GM18505 (cell line): Measurements from ENCODE around the gene AGMO.

ENCODE experiments used
- ATAC-seq: cut with Tn5 transposase; IDR thresholded peaks from one replicate; pipeline ENCODE4 v1.9.1; 2021; ENCODE audit not compliant: unreplicated experiment
- POLR2A ChIP-seq: IDR thresholded peaks from 4 replicates; pipeline ENCODE4 v1.6.1; 2011; ENCODE audit warnings: borderline replicate concordance; ENCODE audit not compliant: insufficient read depth, insufficient read length; ENCODE audit errors: extremely low read depth

The AGMO gene

DNA sequence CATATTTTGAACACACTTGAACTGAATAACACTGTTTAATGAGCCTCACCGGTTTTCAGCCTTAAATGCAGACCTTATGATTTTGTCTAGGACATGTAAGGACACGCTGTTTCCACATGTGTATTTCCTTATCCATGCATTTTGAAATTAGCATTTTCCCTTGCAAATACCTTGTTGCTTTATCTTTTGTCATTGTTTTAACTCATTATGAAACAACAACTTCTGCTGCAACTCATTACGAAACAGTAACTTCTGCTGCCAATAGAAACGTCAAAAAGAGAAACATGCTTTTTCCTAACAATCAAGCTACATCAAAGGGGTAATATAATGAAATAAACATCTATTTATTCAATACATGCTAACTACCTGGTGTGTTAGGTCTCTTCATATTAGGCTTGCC is 322.0 kb downstream of the AGMO start:
- ATAC-seq: no peak
- TF ChIP-seq POLR2A: no peak

DNA sequence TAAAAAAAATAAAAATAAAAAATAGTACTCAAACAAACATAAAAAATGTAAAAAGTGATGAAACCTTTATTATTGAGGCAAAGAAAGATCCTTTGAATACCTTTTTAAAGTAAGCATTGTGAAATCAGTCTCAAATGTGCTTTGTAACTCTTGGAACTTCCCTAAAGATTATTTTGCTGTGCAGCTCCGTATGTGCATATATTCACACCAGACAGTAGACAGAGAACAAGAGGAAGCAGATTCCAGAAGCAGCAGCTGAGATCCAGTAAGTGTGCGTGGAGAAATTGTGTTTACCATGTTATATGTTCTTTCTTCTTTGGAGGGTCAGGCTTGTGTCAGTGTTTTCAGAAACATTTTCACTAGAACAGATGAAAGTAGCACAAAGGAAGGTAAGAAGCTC is 324.9 kb downstream of the AGMO start:
- no peak for TF ChIP-seq POLR2A
- no peak for ATAC-seq

DNA sequence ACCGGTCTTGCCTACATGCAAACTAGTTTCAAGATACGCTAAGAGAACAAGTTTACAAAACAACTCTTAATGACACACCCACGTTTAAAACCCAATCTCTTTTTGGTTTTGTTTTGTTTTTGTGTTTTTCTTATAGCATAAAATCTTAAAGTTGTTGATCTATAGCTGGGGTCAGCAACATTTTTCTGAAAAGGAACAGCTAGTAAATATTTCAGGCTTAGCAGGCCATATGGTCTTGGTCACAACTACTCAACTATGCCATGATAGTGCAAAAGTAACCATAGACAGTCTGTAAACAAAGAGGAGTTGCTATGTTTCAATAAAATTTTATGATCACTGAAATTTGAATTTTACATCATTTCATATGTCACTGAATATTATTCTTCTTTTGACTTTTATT is 327.4 kb downstream of the AGMO start:
- no peak for ATAC-seq
- no peak for TF ChIP-seq POLR2A

DNA sequence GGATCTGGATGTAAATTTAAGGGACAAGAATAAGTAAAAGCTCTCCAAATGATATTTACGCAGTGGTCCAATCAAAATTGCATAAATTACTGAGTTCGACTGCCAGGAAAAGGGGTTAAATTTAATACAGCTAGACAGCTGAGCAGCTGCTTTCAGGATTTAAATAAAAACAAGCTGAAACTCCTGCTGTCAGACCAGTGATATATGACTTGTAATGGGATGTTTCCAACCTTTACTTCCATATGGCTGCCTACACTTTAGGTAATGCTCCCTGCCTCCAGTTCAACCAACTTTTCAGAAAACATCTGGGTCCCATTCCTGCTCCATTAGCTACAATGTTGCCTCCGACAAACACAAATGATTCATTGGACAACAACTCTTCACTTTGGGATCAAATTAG is 333.0 kb downstream of the AGMO start:
- no peak for ATAC-seq
- TF ChIP-seq POLR2A: no peak

DNA sequence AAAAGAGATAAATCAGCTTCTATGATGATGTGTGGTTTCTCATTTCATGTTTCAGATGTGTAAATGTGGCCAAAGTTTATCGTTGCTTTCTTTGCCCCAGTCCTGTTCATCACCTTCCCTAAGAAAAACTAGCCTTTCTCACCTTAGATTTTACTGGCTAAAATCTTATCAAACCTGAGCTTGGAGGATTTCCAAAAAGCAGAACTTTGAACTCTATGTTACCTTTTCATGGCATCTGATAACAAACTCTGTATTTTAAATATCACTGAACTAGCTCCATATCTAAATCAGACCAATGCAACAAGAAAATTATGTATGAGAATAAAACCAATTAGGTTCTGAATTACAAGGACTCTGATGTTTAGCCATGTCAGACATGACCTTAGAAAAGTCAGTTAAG is 335.8 kb downstream of the AGMO start:
- ATAC-seq: no peak
- TF ChIP-seq POLR2A: no peak

DNA sequence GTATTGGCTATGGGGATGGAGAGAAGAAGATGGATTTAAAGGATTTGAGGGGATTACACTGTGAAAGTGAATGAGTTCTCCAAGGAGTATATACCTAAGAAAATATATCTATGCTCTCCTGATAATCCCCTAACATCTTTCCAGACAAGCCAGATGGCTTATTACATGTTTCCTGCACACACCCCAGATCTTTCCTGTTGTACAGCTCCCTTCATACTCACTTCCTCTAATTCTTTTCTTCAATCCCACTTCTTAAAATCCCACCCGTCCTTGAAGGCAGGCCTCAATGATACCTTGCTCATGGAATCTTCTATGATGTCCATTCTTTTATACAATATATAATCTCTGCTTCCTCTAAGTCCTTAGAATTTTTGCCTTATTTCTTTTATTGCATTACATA is 342.1 kb downstream of the AGMO start:
- no peak for TF ChIP-seq POLR2A
- ATAC-seq: no peak

DNA sequence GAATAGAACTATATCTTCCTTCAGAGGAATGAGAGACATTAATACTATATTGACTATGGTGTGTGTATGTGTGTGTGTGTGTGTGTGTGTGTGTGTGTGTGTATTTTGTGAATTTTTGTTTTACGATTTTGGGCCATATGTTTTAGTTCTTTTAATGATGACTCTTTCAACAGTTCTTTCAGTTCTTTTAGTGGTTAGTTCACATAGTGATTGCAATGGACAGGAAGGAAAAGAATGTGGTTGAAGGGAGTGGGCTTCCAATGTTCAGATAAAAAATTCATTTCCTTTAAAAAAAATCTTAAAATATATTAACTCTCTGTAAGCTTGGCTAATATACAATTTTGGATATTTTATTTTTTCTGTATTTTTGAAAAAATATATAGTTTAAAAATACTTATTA is 343.6 kb downstream of the AGMO start:
- TF ChIP-seq POLR2A: no peak
- no peak for ATAC-seq

DNA sequence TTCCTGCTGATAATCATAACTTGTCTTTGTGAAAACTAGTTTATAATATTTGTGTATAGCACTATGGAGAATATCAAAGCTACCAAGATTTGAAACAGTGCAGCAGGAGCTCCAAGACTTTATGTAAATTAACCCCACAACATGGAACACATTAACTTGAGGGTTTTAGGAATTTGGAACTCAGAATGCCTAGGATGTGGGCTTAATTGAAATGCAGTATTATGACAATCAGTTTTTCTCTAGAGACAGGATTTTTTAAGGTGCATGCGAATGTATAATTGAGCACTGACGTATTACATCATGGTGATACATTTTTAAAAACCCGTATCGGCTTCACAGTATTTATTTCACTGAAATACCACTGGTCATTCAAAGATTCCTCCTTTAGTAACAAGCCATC is 346.2 kb downstream of the AGMO start:
- TF ChIP-seq POLR2A: no peak
- no peak for ATAC-seq

DNA sequence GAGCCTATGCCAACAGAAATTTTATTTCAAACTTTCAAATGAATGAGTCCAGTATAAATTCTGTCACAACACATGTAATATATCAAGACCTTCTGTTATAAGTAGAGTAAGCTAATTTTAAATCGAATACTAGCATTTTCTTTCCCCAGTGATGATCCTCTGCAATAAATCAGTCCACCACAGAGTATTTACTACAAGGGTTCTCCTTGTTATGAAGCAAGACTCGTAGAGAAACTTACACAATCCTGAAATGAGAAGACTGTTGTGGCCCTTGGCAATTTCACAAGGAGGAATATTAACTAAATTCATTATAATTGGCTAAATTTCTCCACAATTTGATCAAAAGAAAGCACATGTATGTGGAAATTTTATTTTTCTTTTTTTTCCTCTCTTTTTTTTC is 346.8 kb downstream of the AGMO start:
- ATAC-seq: no peak
- TF ChIP-seq POLR2A: no peak

DNA sequence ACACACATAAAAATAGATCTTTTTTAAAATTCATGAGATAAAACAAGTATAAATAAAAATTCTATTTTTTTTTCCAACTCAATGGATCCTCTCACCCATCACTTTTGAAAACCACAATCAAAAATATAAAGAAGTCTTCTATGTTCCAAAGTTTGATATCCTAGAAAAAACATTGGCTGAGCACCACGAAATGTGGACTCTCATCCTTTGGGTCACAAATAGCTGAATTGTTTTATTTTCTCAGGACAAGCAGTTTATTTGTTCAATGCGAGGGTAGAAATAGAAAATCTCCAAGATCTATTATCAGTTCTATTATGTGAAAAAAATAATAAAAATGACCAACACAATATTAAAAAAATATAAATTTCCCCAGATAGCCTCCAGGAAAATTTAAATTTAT is 348.7 kb downstream of the AGMO start:
- ATAC-seq: no peak
- TF ChIP-seq POLR2A: no peak

DNA sequence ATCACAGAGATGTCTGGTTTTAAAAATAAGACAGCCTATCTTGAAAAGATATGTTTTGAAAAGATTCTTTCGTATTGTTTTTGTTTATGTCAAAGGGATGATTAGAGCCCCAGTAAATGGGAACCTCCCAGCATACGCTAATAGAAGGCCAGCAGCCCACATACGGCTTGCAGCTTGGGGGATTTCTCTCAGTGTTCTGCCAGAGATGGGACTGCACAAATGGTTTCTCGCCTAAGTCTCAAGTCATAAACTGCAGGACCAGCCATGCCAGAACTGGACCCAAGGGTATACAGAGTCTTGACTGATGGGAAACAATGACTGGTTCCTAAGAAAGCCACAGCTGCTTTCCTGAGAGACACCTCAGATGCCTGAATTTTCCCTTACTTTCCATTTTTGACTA is 352.4 kb downstream of the AGMO start:
- no peak for TF ChIP-seq POLR2A
- no peak for ATAC-seq

DNA sequence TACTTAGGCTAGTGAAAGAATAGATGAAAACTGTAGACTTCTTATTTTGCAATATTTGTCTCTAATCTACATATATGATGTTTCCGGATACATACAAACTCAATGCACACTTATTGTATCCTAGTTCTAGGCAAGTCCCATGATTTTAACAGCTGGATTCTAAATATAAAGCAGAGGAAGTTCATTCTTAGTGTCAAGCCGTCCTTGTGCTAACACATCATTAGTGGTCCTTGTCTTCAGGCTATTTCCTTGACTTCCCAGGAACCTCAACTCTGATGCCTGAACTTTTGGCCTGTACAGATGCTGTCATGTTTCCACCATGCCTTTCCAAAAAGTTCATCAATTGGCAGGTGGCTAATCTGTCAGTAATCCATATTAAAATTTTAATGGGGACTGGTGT is 357.4 kb downstream of the AGMO start:
- no peak for ATAC-seq

DNA sequence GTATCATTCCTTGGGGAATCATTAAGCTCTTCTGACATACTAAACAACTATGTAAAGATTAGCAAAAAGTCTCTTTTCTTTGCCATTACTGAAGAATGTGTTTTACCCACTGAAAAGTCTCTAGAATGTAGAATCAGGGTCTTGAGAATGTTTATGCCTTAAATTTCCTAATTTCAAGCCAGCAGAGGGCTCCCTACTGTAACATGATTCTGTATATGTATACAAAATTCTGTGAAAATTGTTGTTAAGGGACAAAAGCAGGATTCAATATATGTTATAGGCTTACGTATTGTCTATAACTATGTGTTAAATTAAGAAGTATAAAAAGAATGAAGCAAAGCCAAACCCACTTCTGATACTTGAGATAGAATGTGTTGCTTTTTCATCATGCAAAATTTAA is 362.3 kb downstream of the AGMO start:
- no peak for ATAC-seq
- TF ChIP-seq POLR2A: no peak

More for the DNA sequence above, 357.4 kb downstream of the AGMO start:
- no peak for TF ChIP-seq POLR2A

DNA sequence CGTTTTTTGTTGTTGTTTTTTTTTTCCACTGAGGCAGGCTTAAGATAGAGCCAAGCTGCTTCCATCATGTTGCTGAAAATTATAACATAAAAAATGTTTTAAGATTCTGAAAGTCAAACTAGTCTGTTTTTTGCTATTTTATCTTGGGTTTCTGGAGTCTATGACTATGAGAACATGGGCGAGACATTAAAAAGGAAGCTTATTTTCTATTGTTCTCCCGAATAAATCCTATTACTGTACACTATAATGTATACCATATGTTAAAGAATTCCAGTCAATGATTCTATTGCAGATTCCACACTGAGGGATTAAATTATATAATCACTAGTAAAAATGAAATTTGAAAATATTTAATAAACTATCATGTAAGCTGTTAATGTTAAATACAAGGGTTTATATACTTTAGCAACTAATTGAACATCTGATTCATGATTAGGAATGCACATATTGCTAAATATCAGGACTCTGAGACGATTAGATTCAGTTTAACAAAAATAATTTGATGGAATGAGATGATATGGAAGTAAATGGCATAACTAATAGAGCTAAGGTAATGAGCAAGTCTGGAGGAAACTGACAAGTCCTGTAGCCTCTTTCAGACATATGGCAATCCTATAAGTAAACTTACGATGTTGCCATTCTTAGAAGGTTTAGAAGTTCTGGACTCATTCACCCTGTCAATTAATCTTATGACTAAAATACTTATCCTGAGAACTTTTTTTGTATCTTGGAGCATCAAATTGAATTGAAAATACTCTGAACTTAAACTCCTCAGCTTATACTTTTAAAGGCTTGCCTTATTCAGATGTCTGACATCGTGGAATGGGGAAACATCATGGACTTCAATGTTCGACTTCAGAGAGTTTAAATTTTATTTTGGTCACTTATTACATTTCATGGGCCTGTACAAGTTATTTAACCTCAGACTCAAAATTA is 364.5 kb downstream of the AGMO start:
- no peak for ATAC-seq
- TF ChIP-seq POLR2A: no peak

DNA sequence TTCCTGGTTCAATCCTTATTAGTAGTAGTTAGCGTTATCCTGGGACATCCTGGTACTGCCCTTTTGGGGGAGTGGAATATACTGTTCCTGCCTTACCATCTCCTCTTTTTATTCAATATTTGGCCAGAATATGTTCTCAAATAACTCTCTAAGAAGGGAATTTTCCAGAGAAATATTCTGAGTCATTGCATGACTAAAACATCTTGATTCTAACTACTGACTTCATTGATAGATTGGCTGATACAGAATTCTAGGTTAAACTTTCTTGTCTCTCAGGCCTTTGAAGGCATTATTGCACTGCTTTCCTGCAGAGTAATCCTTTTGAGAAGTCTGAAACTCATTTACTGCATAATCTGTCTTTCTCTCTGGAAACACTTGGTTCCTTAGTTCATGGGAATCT is 383.8 kb downstream of the AGMO start:
- ATAC-seq: no peak
- no peak for TF ChIP-seq POLR2A

DNA sequence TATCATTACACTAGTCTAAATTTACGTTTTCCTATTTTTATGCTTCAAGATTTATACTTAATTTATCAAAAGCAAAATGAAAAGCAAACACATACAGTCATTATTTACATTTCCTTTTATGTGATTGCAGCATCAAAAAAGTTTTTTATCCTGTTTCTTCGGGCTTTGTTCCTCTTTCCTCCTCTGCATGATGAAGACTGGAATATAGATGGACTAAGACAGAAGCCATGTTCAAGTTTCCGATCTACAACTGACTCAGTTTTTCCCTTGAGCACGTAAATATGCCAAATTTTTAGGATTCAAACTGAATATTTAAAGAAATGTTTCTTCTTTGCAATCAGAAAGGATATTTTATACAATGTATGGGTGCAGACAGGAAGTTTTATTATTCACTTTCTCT is 385.7 kb downstream of the AGMO start:
- TF ChIP-seq POLR2A: no peak
- no peak for ATAC-seq

DNA sequence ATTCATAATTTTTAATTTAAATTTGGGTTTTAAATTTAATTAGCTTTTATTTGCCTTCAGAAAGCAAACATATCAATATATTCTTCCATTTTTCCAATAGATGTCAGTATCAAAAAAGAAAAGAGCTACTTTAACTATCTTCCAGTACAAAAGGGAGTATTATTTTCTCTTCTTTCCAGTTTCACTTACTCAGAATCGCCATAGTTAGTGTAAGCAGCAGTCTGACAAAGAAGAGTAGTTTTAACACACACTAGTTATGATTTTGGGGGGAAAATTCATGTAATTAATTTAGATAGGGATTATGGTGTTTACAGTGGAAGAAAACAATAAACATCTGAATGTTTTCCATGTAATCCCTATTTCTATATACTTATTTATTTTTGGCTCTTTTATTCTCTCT is 386.7 kb downstream of the AGMO start:
- no peak for TF ChIP-seq POLR2A
- no peak for ATAC-seq
